Neural progenitor cell (in vitro differentiated cells): ENCODE measurements around the gene SPATA6.

ENCODE experiments used
- CTCF ChIP-seq: fragments of 200-600 bp; sonication (generic); IDR thresholded peaks from 2 replicates; pipeline ENCODE4 v1.5.1; 2017; ENCODE audit warnings: antibody characterized with exemption, mild to moderate bottlenecking
- EZH2 ChIP-seq: fragments of 200-600 bp; sonication (generic); IDR thresholded peaks from 2 replicates; pipeline ENCODE4 v1.6.1; 2017; ENCODE audit warnings: antibody characterized with exemption, mild to moderate bottlenecking, moderate library complexity
- EZH2phosphoT487 ChIP-seq: fragments of 200-600 bp; sonication (generic); IDR thresholded peaks from 2 replicates; pipeline ENCODE4 v1.6.1; 2017; ENCODE audit warnings: antibody characterized with exemption

DNA sequence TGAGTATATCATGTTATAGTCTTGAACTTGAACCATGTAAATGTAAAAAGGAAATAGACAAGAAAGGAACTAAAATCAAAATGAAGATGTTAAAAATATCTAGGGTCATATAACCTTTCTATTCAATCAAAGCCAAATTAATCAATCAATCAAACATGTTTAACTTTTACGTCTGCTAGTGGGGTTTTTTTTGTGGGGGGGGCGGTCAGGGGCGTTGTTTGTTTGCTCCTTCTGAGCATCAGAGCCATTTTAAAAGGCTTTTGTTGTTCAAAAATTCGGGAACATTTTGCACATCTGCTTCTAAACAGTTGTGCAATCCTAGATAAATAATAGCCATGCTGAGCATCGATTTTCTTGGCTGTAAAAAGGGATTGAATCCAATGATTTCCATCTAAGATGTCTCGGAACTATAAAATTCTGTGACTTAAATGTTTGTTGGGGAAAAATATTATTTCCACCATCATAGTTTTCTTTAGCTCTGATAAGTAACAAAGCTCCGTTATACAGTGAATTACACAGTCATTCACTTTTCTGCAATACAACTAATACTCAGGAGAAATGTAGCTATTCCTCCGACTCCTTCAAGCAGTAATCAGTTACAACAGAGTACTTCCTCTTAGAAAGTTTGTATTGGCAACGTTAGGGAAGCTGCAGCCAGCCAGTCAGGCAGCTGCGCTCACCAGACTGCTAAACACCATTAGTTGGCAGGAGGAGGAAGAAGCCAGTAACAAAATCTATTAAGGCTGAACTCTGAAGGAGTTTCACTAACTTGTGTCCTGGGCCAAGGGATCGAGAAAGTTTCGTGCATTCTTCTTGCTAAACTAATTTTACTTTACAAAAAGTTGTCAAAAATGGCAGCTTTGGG is 2.2 kb downstream of the SPATA6 start:
- TF ChIP-seq CTCF (no peak), EZH2 (no peak), EZH2phosphoT487 (no peak)
